ENCODE data around the gene NCBP3.

The NCBP3 gene

GRCh38 chr17:3888343-3889171 lies 42.5 kb upstream of the NCBP3 start:
- TF ChIP-seq, protein P1, sequence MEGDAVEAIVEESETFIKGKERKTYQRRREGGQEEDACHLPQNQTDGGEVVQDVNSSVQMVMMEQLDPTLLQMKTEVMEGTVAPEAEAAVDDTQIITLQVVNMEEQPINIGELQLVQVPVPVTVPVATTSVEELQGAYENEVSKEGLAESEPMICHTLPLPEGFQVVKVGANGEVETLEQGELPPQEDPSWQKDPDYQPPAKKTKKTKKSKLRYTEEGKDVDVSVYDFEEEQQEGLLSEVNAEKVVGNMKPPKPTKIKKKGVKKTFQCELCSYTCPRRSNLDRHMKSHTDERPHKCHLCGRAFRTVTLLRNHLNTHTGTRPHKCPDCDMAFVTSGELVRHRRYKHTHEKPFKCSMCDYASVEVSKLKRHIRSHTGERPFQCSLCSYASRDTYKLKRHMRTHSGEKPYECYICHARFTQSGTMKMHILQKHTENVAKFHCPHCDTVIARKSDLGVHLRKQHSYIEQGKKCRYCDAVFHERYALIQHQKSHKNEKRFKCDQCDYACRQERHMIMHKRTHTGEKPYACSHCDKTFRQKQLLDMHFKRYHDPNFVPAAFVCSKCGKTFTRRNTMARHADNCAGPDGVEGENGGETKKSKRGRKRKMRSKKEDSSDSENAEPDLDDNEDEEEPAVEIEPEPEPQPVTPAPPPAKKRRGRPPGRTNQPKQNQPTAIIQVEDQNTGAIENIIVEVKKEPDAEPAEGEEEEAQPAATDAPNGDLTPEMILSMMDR (IDR thresholded peaks at IDR 0.05; ENCODE audit: control insufficient read depth, insufficient read depth, low read depth, low read length, missing control alignments) = no peak
- DNase-seq (ENCODE audit: low read depth) = no peak
- H3K4me3 ChIP-seq (ENCODE audit: control insufficient read depth, low read depth, low read length) = no peak overlapping the region

- H3K4me3 ChIP-seq (ENCODE audit: control insufficient read depth, low read depth, low read length) = no peak overlapping the region
- no peak for DNase-seq (ENCODE audit: low read depth)
- TF ChIP-seq, protein P1 (IDR thresholded peaks at IDR 0.05; ENCODE audit: control insufficient read depth, insufficient read depth, low read depth, low read length, missing control alignments) = no peak
Measured at GRCh38 chr17:3887804-3888203, 41.8 kb upstream of the NCBP3 start.

- no peak for DNase-seq (ENCODE audit: low read depth)
- TF ChIP-seq, protein P1 (IDR thresholded peaks at IDR 0.05; ENCODE audit: control insufficient read depth, insufficient read depth, low read depth, low read length, missing control alignments) = no peak
- no peak overlapping the region for H3K4me3 ChIP-seq (ENCODE audit: control insufficient read depth, low read depth, low read length)
Measured at GRCh38 chr17:3887394-3887793, 41.3 kb upstream of the NCBP3 start.

GRCh38 chr17:3886776-3887175 lies 40.7 kb upstream of the NCBP3 start:
- no peak for DNase-seq (ENCODE audit: low read depth)
- TF ChIP-seq, protein P1 (IDR thresholded peaks at IDR 0.05; ENCODE audit: control insufficient read depth, insufficient read depth, low read depth, low read length, missing control alignments) = no peak
- no peak overlapping the region for H3K4me3 ChIP-seq (ENCODE audit: control insufficient read depth, low read depth, low read length)

GRCh38 chr17:3885970-3886369 lies 39.9 kb upstream of the NCBP3 start:
- DNase-seq (ENCODE audit: low read depth) = no peak
- TF ChIP-seq, protein P1 (IDR thresholded peaks at IDR 0.05; ENCODE audit: control insufficient read depth, insufficient read depth, low read depth, low read length, missing control alignments) = no peak
- H3K4me3 ChIP-seq (ENCODE audit: control insufficient read depth, low read depth, low read length) = no peak overlapping the region

GRCh38 chr17:3885271-3885670 lies 39.2 kb upstream of the NCBP3 start:
- TF ChIP-seq, protein P1 (IDR thresholded peaks at IDR 0.05; ENCODE audit: control insufficient read depth, insufficient read depth, low read depth, low read length, missing control alignments) = no peak
- DNase-seq (ENCODE audit: low read depth) = no peak
- H3K4me3 ChIP-seq (ENCODE audit: control insufficient read depth, low read depth, low read length) = no peak overlapping the region

Measured in AG09309 (cell line).